HepG2 (cell line): ENCODE data around the gene TM4SF5. TPM values are rescaled to one million over a fixed set of nuclear protein-coding genes. Genes with fewer than 3 reads are reported as not detected.
A peak's percentile ranks its signal among the peaks of the same experiment; 100 is the strongest.

ENCODE experiments used
- NFKB2 ChIP-seq: sonication (generic); formaldehyde crosslinking; IDR thresholded peaks from 2 replicates; pipeline ENCODE4 v1.4.0; 2020; ENCODE audit warnings: missing genetic modification reagents, borderline replicate concordance
- polyA plus RNA-seq, 8 experiments: library from polyadenylated mRNA; depleted of rRNA in 3 of 8; stranded (reverse) in 7 of 8; unstranded in 1 of 8; fragments of >200 nt; fragmentation: Illumina TruSeq in 4 of 8; extraction: Trizol in 4 of 8; gene quantifications; 2 replicates each; pipeline versions ENCODE4 v1.2.1 to v1.2.3, GENCODE V29; 2011 to 2016; ENCODE audit warnings: low read depth in 4 of 8, missing spikeins in 1 of 8, mixed read lengths in 1 of 8; ENCODE audit not compliant: insufficient read depth in 1 of 8
- total RNA-seq, 5 experiments: library from RNA; depleted of rRNA; stranded (reverse); fragments of >200 nt; fragmentation: Illumina TruSeq; extraction: Trizol; gene quantifications; 2 replicates each; pipeline ENCODE4 v1.2.3, GENCODE V29; 2016; ENCODE audit warnings: low read depth in 1 of 5
- TF ChIP-seq, protein P1 (sequence below): sonication (generic); formaldehyde crosslinking; IDR thresholded peaks from one replicate; pipeline ENCODE4 v1.5.1; 2020; ENCODE audit warnings: mild to moderate bottlenecking, missing genetic modification reagents; ENCODE audit errors: not compliant biosample characterization
- TF ChIP-seq, protein P2 (sequence below), 2 experiments: fragments of 450-650 bp in 1 of 2; sonication (generic) in 1 of 2; formaldehyde crosslinking in 1 of 2; IDR thresholded peaks; 2 replicates each; pipeline versions ENCODE4 v1.6.1 to v1.8.0; 2016 to 2022; ENCODE audit warnings: antibody characterized with exemption in 1 of 2, mild to moderate bottlenecking in 1 of 2, missing genetic modification reagents in 1 of 2
- TF ChIP-seq, protein P3 (sequence below): sonication (generic); formaldehyde crosslinking; IDR thresholded peaks from 2 replicates; pipeline ENCODE4 v1.4.0; 2020; ENCODE audit warnings: mild to moderate bottlenecking, missing genetic modification reagents, borderline replicate concordance
- TF ChIP-seq, protein P4 (sequence below): sonication (generic); formaldehyde crosslinking; IDR thresholded peaks from 2 replicates; pipeline ENCODE4 v1.8.1; 2023; ENCODE audit warnings: mild to moderate bottlenecking, missing genetic modification reagents

TM4SF5 gene
- total and polyA plus RNA-seq, 2 of the 13 experiments (the other 11 are each of a cell fraction or from before 2014, with no cell fraction given), result 30.1 to 126 TPM

DNA sequence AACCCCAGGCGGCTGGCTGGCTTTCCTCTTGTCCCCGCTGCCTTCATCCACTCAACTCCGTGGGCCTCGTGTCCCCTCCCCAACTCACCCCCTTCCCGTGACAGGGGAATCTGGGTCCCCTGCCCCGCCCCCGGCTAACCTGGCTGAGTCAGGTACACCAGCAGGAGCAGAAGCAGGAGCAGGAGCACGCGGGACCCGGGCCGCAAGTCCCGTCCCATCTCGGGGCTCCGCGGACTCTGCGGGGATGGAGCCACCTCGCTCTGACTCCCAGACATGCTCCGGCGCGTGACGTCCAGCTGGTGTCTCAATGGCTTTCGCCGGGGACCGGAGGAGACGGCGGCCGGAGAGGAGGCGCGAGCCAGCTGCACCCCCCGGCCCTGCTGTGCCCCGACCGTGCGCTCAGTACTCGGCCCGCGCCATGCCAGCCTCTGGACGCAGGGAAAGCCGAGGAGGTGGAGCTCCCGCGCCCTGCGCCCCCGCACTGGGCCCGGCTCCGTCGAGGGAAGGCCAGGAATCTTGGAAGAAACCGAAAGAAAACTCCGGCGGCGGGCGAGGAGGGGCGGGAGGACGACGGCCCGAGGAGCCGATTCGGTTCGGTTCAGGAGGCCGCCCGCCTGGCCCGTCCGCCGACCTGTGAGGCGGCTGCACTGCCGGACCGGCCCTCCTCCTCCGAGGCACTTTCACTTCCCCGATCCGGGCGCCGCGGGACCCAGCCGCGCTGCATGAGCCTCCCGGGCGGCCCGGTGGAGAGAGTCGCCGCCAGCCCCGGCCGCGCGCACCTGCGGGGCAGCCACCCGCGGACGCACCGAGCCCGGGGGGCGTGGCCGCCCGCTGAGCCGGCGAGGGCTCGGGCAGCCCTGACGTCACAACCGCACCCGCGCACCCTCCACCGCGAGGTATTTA lies 32.3 kb upstream of the TM4SF5 start, which contains the start of the genes CXCL16 and ZMYND15 (continued):
- TF ChIP-seq, protein P1, sequence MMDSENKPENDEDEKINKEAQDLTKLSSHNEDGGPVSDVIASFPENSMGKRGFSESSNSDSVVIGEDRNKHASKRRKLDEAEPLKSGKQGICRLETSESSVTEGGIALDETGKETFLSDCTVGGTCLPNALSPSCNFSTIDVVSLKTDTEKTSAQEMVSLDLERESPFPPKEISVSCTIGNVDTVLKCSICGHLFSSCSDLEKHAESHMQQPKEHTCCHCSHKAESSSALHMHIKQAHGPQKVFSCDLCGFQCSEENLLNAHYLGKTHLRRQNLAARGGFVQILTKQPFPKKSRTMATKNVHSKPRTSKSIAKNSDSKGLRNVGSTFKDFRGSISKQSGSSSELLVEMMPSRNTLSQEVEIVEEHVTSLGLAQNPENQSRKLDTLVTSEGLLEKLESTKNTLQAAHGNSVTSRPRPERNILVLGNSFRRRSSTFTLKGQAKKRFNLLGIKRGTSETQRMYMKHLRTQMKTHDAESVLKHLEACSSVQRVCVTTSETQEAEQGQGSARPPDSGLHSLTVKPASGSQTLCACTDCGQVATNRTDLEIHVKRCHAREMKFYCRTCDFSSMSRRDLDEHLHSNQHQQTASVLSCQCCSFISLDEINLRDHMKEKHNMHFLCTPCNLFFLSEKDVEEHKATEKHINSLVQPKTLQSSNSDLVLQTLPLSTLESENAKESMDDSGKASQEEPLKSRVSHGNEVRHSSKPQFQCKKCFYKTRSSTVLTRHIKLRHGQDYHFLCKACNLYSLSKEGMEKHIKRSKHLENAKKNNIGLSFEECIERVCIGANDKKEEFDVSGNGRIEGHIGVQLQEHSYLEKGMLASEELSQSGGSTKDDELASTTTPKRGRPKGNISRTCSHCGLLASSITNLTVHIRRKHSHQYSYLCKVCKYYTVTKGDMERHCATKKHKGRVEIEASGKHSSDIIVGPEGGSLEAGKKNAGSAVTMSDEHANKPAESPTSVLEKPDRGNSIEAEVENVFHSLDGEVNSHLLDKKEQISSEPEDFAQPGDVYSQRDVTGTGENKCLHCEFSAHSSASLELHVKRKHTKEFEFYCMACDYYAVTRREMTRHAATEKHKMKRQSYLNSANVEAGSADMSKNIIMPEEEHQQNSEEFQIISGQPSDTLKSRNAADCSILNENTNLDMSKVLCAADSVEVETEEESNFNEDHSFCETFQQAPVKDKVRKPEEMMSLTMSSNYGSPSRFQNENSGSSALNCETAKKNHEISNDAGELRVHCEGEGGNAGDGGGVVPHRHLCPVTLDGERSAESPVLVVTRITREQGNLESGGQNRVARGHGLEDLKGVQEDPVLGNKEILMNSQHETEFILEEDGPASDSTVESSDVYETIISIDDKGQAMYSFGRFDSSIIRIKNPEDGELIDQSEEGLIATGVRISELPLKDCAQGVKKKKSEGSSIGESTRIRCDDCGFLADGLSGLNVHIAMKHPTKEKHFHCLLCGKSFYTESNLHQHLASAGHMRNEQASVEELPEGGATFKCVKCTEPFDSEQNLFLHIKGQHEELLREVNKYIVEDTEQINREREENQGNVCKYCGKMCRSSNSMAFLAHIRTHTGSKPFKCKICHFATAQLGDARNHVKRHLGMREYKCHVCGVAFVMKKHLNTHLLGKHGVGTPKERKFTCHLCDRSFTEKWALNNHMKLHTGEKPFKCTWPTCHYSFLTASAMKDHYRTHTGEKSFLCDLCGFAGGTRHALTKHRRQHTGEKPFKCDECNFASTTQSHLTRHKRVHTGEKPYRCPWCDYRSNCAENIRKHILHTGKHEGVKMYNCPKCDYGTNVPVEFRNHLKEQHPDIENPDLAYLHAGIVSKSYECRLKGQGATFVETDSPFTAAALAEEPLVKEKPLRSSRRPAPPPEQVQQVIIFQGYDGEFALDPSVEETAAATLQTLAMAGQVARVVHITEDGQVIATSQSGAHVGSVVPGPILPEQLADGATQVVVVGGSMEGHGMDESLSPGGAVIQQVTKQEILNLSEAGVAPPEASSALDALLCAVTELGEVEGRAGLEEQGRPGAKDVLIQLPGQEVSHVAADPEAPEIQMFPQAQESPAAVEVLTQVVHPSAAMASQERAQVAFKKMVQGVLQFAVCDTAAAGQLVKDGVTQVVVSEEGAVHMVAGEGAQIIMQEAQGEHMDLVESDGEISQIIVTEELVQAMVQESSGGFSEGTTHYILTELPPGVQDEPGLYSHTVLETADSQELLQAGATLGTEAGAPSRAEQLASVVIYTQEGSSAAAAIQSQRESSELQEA (CRISPR knock-in tag), result no peak
- TF ChIP-seq, protein P2, sequence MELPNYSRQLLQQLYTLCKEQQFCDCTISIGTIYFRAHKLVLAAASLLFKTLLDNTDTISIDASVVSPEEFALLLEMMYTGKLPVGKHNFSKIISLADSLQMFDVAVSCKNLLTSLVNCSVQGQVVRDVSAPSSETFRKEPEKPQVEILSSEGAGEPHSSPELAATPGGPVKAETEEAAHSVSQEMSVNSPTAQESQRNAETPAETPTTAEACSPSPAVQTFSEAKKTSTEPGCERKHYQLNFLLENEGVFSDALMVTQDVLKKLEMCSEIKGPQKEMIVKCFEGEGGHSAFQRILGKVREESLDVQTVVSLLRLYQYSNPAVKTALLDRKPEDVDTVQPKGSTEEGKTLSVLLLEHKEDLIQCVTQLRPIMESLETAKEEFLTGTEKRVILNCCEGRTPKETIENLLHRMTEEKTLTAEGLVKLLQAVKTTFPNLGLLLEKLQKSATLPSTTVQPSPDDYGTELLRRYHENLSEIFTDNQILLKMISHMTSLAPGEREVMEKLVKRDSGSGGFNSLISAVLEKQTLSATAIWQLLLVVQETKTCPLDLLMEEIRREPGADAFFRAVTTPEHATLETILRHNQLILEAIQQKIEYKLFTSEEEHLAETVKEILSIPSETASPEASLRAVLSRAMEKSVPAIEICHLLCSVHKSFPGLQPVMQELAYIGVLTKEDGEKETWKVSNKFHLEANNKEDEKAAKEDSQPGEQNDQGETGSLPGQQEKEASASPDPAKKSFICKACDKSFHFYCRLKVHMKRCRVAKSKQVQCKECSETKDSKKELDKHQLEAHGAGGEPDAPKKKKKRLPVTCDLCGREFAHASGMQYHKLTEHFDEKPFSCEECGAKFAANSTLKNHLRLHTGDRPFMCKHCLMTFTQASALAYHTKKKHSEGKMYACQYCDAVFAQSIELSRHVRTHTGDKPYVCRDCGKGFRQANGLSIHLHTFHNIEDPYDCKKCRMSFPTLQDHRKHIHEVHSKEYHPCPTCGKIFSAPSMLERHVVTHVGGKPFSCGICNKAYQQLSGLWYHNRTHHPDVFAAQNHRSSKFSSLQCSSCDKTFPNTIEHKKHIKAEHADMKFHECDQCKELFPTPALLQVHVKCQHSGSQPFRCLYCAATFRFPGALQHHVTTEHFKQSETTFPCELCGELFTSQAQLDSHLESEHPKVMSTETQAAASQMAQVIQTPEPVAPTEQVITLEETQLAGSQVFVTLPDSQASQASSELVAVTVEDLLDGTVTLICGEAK (IDR thresholded peaks at IDR 0.05), result no peak
- TF ChIP-seq, protein P2 (CRISPR knock-in tag; IDR thresholded peaks at IDR 0.05), result 0 out of 2 replicates have a peak, but pooled peaks have one; percentile 34
- TF ChIP-seq, protein P3, sequence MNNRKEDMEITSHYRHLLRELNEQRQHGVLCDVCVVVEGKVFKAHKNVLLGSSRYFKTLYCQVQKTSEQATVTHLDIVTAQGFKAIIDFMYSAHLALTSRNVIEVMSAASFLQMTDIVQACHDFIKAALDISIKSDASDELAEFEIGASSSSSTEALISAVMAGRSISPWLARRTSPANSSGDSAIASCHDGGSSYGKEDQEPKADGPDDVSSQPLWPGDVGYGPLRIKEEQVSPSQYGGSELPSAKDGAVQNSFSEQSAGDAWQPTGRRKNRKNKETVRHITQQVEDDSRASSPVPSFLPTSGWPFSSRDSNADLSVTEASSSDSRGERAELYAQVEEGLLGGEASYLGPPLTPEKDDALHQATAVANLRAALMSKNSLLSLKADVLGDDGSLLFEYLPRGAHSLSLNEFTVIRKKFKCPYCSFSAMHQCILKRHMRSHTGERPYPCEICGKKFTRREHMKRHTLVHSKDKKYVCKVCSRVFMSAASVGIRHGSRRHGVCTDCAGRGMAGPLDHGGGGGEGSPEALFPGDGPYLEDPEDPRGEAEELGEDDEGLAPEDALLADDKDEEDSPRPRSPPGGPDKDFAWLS (CRISPR knock-in tag), result 0 out of 2 replicates have a peak, but pooled peaks have one; percentile 45
- TF ChIP-seq, protein P4, sequence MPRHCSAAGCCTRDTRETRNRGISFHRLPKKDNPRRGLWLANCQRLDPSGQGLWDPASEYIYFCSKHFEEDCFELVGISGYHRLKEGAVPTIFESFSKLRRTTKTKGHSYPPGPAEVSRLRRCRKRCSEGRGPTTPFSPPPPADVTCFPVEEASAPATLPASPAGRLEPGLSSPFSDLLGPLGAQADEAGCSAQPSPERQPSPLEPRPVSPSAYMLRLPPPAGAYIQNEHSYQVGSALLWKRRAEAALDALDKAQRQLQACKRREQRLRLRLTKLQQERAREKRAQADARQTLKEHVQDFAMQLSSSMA (CRISPR knock-in tag), result 0 out of 2 replicates have a peak, but pooled peaks have one; percentile 4
- peak; percentile 48; the same call in 1 of the 2 replicates for TF ChIP-seq NFKB2 (CRISPR knock-in tag)
